Measurements from ENCODE around the gene TTC21B.

The TTC21B gene

DNA sequence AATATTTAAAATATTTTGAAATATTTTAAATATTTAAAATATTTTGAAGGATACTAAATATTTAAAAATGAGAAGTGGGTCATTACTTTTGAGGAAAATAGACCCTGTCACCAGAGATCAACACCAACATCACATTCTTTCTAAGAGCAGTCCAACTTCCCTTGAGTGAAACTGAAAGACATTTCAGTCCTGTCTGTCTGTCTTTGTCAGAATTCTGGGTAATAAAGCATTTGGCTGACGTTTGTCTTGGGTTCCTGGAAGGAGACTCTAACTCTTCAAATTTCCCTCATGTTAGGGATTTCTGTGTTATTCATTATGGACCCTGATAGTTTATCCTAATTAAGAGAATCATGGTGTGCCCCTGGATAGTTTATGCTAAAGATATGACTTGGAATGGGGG is 32.8 kb downstream of the TTC21B start:
- DNase-seq = no peak

DNA sequence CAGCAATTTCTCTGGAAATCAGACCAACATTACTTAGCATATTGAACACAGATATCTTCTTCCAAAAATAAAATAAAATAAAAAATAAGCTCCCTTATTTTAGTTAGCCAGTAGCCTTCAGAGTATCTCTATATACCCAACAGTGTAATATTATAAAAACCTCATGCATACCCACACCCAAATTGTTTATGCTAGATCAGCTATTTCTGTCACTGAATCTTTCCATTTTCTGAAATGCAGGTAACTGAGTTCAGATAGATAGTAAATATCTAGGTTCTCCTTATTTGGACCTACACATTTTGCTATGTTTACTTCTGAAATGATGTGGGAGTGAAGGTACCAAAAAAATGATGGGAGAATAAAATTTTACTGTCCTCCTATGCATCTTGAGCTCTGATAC is 39.9 kb downstream of the TTC21B start:
- DNase-seq = no peak

DNA sequence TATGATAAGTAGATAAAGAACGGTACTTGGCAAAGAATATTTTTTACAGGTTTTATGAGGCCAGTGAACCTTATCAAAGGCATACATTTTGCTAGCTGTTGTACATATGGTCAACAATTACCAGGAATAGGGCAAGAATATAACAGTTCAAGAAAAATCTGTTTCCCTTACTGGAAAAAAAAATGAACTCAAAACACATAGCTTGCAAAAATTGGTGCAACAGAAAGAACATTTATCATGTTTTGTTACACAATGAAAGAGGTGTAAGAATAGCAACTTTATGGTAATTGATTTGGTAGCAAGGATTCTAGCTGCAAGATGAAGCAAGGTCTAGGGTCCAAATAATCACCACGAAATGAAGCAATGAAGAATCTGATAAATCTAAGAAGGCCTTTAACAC is 41.6 kb downstream of the TTC21B start:
- DNase-seq = no peak

DNA sequence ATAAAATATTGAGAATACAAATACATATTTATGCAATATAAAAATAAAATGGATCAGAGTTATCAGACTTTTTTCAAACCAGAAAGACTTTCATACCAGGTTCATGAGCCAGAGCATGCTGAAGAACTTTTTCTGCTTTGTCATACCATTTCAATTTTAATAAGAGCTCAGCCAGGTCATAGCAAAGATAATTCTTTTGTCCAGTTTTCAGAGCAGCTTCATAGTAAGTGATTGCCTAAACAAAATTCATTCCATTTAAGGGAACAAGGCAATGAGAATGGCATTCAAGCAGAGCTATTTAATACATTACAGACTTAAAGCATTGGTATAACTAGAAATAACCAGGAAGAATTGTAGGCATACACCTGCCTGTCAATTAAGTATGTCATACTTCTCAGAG is 42.3 kb downstream of the TTC21B start:
- DNase-seq = no peak

DNA sequence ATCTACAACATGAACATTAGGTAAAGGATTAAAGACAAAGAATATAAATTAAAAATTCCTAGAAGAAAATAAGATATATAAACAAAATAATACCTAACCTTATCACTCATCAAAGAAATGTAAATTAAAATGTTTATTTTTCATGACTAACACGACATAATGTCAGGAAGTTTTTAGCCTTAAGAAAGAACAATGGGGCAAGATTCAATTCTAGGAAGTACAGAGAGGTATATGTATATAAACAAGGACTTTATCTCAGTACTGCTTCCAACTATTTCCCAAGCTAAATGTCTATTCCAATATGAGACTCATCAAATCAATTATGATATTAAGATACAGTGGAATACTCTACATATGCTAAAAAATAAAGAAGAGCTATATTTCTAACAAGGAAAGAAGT is 44.1 kb downstream of the TTC21B start:
- no peak for DNase-seq

DNA sequence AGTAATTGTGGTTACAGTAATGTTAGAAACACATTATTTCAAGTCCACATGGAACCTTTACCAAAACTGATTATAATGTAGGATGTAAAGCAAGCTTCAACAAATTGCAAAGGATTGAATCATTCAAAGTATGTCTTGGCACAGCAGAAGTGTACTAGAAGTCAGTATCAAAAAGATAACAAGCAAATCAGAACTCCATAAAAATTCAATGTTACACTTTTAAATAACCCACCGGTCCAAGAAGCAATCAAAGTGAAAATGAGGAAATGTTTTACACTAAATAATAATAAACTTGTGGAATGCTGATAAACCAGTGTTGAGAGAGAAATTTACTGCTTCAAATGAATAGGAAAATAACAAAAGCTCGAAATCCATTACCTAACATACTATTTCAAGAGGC is 47.7 kb downstream of the TTC21B start:
- DNase-seq = no peak

DNA sequence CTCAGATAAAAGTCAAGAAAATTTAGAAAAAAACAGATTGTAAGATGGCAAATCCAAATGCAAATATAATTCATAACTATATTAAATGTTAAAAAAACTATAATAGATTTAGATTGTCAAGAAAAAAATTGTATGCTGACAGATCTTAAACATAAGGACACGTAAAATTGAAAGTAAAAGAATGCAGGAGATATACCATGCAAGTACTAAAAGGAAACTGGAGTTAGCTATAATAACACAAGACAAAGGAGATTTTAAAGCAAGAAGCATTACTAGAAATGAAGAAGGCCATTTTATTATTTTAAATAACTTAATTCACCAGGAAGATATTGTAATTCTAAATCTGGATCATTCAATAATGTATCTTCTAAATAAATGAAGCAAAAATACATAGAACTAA is 48.3 kb downstream of the TTC21B start:
- DNase-seq = no peak

DNA sequence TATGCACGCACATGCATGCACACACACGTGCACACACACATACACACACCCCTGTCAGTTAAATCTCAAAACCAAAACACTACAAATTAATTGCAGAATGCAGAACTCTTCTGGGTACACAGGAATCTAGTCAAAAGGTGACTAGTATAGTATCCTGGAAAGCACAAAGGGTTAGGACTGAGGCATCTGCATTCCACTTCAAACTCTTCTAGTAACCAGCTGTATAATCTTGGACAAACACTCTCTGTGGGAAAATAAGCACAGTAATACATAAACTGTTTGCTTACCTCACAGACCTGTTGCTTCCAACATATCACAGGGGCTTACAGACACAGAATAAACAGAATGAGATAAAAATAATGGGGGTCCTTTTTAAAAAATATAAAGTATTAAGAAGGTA is 49.1 kb downstream of the TTC21B start:
- DNase-seq = no peak

DNA sequence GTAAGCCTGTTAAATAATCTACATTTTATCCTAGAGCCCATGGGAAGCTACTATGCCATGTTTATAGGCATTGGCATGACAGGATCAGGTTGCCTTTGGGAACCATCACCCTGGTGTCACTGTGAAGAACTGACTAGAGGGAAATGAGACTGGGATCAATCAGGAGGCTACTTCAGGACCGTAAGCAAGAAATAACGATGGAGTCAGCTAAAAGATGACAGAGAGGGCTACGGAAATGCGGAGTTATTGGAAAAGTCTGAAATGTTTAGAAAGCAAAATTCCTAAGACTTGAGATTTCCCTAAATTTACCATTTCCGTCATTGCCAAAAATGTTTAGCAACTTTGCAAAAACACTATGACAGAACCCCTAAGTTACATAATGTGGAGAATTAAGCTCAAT is 50.2 kb downstream of the TTC21B start:
- DNase-seq = no peak

DNA sequence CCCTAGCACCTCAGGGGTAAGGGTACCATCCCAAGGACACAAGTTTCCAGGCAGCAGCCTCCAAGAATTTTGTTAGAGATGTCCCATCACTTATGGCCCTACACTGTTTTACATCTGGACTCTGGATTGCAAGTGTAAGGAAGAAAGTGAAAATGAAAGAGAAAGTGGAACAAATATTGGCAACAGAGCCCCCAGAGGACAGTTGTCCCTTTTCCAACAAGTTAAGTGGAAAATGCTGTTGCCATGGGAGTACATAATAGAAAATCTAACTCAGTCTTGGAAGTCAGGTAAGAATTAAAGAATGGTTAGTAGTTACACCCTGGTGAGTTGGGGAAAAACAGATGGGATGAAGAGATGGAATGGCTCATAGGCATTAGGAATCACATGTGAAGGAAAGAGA is 50.6 kb downstream of the TTC21B start:
- DNase-seq = no peak

DNA sequence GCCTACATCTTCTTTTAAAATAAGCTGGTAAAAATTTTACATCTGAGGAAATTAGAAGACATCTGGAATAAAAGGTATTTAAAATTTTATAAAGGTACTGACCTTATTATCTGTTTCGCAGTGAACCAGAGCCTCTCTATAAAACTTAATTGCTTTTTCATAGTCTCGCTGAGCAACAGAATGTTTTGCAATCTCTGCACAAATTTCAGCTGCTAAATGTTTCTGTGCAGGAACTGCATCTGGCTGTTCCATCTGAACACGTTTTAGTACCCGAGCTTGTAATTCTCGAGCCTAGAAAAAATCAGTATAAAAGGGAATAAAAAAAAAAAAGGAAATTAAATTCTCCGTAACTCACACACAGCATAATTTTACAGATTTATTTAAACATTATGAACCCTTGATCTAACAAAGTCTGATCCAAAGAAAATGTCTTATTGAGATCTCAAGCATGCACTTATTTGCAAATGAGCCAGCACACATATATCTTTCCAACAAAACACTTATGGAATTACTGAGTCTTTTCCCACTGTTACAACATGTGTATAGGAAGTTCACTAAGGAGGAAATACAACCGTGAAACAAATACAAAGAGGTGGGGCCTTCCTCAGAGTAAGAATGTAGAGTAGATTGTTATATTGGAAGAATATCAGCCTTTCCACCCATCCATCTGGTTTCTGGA is 51.8 kb downstream of the TTC21B start:
- DNase-seq = no peak

DNA sequence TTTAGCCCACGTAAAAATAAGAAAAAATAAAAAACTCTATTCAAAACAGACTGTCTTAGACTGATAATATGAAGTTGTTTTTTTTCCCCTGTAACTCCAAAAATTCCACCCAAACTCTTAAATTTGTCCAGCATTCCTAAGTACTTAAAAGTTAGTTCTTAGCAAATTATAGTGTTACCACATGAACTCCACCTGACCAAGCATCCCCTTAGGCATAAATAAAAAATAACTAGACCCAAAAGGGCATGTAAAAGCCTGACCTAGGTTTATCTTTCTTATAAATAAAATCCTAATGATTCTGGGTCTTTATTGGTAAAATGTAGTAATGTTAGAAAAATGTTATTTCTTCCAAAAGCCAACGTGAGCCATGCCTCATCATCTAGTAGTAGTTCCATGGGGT is 54.3 kb downstream of the TTC21B start:
- no peak for DNase-seq

DNA sequence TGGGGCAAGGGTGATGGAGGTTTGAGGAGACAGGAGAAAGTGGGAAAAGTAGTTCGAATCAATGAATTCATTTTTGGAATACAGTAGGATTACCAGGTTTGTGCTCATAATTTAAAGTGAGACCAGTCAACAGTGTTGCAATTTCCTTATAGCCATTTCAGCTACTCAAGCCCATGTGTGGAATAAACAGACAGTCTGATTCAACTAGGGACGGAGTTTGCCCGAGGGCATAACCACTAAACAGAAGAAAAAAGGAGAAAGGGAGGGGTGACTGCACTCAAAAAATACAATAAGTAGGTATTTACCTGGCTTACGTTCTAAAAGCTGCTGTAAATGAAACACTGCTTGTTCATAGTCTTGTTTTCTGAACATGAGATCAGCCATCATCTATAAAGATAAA is 55.2 kb downstream of the TTC21B start:
- no peak for DNase-seq

DNA sequence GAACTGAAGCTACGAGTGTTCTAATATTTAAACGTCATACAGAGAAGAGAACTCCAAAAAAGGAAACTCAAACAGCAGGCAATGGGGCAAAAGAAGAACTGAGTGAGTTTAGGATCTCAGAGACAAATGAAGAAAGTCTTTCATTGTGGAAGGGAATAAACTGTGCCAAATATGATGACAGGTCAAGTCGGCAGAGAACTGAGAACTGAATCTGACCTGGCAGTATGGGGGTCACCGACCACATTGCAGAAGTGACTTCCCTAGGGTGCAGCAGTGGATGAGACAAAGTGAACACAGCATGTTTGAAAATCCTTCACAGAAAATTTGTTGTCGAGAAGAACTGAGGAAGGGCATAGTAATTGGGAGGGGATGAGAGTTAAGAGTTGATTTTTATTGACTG is 55.9 kb downstream of the TTC21B start:
- no peak for DNase-seq

DNA sequence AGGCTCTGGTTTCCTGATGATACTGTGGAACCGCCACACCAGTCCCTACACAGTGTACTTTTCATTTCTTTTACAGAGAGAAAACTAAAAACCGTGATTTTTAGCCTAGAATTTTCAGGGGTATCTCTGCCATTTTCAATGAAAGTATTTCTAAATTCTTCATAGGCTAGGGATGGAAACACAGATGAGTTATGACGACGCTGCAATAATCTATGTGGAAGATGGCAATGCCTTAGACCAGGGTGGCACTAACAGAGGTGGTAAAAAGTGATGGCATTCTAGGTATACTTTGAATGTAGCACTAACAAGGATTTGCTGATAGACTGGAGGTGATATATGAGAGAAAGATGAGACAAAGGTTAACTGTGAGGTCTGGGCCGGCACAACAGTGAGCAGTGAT is 56.5 kb downstream of the TTC21B start:
- DNase-seq = no peak

DNA sequence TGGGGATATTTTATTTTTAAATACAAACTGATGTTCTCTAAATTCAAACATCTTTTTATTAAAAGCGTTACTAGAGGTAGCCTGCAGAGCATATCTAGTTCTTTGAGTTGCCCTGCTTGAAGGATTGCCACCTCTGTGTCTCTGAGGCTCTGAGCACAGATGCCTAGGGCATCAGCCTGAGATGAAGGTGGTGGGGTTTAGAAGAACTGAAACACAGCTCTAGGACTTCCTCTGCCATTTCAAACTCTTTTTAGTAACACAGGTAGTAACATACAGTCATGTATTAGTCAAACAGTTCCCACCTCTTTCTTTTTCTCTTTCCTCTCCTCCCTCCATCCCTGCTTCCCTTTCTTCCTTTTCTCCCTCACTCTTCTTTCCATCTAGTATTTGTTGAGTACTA is 57.6 kb downstream of the TTC21B start:
- DNase-seq = no peak

DNA sequence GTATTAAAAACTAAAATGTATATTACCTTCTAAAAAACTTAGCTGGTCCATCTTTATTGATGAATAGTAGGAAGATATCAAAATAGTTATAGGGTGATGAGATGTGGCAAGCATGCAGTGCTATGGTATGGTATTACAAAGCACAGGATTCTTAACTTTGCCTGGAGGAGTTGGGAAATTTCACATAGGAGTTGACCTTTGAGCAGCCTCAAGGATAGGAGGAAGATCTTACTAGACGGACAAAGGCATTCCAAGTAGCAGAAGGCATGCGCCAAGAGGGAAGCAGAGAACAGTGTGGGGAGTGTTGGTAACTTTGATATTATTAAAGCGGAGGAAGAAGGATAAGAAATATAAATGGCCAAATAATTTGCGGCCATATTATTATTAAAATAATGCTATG is 60.0 kb downstream of the TTC21B start:
- DNase-seq = no peak

DNA sequence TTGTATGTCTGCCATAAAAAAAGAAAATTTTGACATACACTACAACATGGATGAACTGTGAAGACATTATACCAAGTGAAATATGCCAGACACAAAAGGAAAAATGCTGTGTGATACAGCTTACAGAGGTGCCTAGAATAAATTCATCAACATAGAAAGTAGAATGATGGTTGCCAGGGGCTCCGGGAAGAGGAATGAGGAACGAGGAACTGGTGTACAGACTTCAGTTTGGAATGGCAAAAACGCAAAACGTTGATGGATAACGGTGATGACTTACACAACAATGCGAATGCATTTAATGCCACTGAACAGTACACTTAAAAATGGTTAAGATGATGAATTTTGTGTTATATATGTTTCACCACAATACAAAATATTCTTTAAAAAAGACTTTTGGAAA is 61.0 kb downstream of the TTC21B start:
- DNase-seq = no peak

DNA sequence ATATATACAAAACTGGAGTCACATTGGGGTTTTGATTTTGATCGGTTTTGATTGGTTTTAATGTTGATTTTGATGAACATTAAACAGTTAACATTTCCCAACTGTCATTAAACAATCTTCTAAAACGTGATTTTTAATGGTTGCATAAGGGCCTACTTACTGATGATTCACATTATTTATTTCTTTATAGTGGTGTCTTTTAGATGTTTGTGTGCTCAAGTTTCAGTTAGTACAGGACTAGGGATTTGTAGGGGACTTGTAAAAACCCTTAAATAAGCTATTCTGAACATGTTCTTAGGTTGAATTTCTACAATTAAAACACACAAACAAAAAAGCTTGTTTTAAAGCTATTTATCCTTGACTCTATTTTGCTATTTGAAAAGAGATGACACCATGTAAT is 61.6 kb downstream of the TTC21B start:
- no peak for DNase-seq

DNA sequence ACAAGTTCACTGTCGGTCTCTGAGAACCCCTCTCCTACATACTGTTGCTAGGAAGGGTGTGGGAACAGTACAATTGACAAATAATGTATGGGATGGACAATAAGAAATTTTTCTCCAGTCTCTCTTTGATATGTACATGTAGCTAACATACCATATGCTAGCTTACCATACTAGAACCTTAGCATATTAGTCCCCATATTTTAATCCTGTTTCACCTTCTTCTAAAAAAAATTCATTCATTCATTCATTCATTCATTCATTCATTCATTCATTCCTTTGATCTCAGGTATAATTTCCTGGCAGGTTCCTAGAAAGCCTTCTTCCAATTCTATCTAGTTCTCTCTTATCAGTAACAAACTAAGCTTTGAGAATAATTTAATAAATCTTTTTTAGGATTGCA is 62.2 kb downstream of the TTC21B start:
- DNase-seq = no peak

DNA sequence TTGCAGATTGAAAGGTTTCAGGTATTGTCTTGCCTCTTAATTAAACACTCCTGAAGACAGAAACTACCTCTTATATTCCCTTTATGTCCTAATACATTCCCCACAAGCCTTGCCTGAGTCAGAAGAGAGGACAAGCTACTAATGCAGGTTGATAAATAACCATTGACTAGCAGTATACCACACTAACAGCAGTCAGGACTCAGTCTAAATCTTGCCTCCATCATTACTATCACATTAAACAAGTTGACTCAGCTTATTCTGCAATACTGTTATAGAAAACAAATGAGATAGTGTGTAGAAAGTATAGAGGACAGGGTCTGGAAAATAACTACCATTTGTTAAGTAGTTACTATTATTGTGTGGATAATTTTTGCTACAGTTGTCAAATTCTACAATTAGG is 63.8 kb downstream of the TTC21B start:
- no peak for DNase-seq

DNA sequence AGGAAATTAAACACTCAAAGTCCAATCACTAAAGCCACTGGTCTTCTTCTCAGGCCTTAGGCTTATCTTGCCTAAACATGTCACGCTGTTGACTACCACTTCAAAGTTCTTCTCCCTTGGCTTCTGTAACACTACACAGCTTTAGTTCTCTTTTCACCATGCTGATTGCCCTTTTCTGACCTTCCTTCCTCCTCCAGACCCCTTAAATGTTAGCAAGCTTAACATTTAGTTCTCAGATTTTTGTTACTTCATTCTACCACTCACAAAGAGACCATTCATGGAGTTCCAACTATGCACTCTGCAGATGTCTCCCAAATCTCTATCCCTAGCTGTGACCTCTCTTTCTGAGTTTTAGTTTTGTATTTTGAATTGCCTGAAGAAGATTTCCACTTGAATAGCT is 64.4 kb downstream of the TTC21B start:
- no peak for DNase-seq

DNA sequence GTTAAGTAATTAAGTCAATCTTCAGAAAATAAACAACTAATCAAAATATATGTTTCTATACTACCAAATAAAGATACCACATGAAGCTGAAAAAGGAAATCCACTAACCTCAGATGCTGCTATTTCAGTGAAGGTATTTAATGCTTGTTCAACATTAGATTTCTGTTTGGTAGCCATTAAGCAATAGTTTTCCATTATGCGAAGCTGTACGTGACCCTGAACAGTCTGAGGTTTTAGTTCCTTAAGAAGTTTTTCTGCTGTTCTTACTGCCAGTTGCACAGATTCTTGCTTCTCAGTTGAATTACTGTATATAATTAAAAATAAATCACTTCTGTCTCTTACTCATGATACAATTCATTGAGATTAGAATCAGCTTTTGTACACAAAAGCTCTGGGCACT is 65.4 kb downstream of the TTC21B start:
- no peak for DNase-seq

DNA sequence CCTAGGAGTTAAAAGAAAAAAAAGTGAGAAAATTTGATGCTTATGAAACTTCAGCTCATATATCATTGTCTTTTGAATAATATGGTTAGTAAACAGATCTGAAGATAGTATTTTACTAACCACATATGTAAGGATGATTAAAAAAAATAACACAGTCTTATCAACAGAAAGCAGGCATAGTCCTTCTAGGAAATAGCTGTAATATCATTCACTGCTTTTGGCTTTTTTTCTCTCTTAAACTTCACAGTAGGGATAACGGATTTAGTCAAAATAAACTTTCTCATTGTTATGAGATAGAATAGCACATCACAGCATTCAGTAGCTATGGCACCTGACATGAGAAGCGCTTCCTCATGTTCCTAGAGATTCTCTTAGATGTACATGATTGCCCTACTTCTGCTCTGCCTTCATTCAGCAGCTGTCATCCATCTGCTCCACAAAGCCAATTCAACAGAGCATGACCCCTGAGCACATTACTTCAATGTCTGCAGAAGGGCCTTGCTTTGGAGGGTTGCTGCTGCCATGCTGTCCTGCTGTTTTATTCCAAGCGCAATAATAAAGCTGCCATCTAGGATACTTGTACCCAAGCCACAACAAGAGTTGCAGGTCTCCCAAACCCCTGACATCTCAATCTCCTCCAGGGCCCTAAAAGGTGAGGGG is 67.0 kb downstream of the TTC21B start:
- no peak for DNase-seq
